Upper lobe of left lung (tissue), 6 donors: ENCODE measurements around the gene ITPRIPL2. TPM values are rescaled to one million over a fixed set of nuclear protein-coding genes. Genes with fewer than 3 reads are reported as not detected.
A peak's percentile ranks its signal among the peaks of the same experiment; 100 is the strongest.

Experiments
- ATAC-seq, 2 donors: fragments of 200-7000 bp; cut with Tn5 transposase; one replicate each; pipeline ENCODE4 v1.9.1; 2022; ENCODE audit warnings: mild to moderate bottlenecking in 2 of 2, moderate library complexity in 2 of 2; ENCODE audit not compliant: low FRiP score in 2 of 2
- DNase-seq, 2 donors: peaks; one replicate each; pipeline ENCODE4 v3.0.0-alpha.2; 2019 to 2020
- H3K27ac ChIP-seq, 4 donors: fragments of 200-600 bp; sonication (generic); one replicate each; pipeline ENCODE4 v1.5.1; 2016 to 2019
- H3K27me3 ChIP-seq, 4 donors: fragments of 200-600 bp; sonication (generic); one replicate each; pipeline ENCODE4 v1.5.1; 2017 to 2019
- H3K36me3 ChIP-seq, 4 donors: fragments of 200-600 bp; sonication (generic); one replicate each; pipeline ENCODE4 v1.5.1; 2016 to 2019
- H3K4me1 ChIP-seq, 4 donors: fragments of 200-600 bp; sonication (generic); one replicate each; pipeline ENCODE4 v1.5.1; 2018 to 2019
- H3K4me3 ChIP-seq, 4 donors: fragments of 200-600 bp; sonication (generic); one replicate each; pipeline ENCODE4 v1.5.1; 2017 to 2019; ENCODE audit warnings: mild to moderate bottlenecking in 2 of 4, moderate library complexity in 1 of 4
- H3K9me3 ChIP-seq, 4 donors: fragments of 200-600 bp; sonication (generic); one replicate each; pipeline ENCODE4 v1.5.1; 2018 to 2019
- EP300 ChIP-seq, 4 donors: sonication (generic); formaldehyde crosslinking; IDR thresholded peaks; one replicate each; pipeline ENCODE4 v1.5.1; 2017; ENCODE audit warnings: antibody characterized with exemption in 4 of 4, control low read depth in 2 of 4
- POLR2A ChIP-seq, 4 donors: fragments of 450-650 bp; IDR thresholded peaks; one replicate each; pipeline ENCODE4 v1.5.1; 2016 to 2017; ENCODE audit warnings: antibody characterized with exemption in 4 of 4, mild to moderate bottlenecking in 2 of 4
- POLR2AphosphoS5 ChIP-seq, 2 donors: sonication (generic); formaldehyde crosslinking; IDR thresholded peaks; one replicate each; pipeline ENCODE4 v1.5.1; 2017; ENCODE audit warnings: antibody characterized with exemption in 2 of 2
- WGBS, 2 donors: methylation state at CpG; one replicate each; pipeline ENCODE4 v1.1.5; 2017 to 2018; 5-methylcytosine and 5-hydroxymethylcytosine counted together
- total RNA-seq, 6 donors: library from RNA; depleted of rRNA in 4 of 6; stranded (reverse); fragments of >200 nt in 4 of 6; gene quantifications; one replicate each; pipeline versions ENCODE4 v1.1.0 to v1.2.1, GENCODE V29; 2016 to 2021
- TF ChIP-seq, protein P1 (sequence below), 6 experiments: fragments of 450-650 bp in 4 of 6; fragments of 200-600 bp in 2 of 6; sonication (generic) in 2 of 6; IDR thresholded peaks; one replicate each; pipeline ENCODE4 v1.5.1; 2016 to 2019; ENCODE audit warnings: antibody characterized with exemption in 6 of 6
- donor health status: DM: no; HTN: no; CAD: no; lungs with moderate emphysema.
- donor health status: DM: no; HTN: yes; CAD: no; lungs with severe emphysema.

The ITPRIPL2 gene
- total RNA-seq, 6 donors from 2014 or later, result 39.9 to 90.6 (median 57.5) TPM

GRCh38 chr16:19106625-19107020 is 7.1 kb upstream of the ITPRIPL2 start:
- H3K27me3 ChIP-seq, result no peaks in the 10 kb centered on the region
- H3K36me3 ChIP-seq, result no peaks in the 10 kb centered on the region
- H3K27ac ChIP-seq, result no peak overlapping the region
- TF ChIP-seq, protein P1, sequence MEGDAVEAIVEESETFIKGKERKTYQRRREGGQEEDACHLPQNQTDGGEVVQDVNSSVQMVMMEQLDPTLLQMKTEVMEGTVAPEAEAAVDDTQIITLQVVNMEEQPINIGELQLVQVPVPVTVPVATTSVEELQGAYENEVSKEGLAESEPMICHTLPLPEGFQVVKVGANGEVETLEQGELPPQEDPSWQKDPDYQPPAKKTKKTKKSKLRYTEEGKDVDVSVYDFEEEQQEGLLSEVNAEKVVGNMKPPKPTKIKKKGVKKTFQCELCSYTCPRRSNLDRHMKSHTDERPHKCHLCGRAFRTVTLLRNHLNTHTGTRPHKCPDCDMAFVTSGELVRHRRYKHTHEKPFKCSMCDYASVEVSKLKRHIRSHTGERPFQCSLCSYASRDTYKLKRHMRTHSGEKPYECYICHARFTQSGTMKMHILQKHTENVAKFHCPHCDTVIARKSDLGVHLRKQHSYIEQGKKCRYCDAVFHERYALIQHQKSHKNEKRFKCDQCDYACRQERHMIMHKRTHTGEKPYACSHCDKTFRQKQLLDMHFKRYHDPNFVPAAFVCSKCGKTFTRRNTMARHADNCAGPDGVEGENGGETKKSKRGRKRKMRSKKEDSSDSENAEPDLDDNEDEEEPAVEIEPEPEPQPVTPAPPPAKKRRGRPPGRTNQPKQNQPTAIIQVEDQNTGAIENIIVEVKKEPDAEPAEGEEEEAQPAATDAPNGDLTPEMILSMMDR (IDR thresholded peaks at IDR 0.05), result no peak
- DNase-seq (no peak), ATAC-seq (no peak)
- WGBS, 2 donors, result 77 to 87% methylated on average over 2 of the region's 2 CpGs
- H3K9me3 ChIP-seq, result no peaks in the 10 kb centered on the region
- no peak overlapping the region for H3K4me3 ChIP-seq
- H3K4me1 ChIP-seq, result peaks cover 11 to 29% (median 15%) of the 10 kb centered on the region in 4 donors

DNA sequence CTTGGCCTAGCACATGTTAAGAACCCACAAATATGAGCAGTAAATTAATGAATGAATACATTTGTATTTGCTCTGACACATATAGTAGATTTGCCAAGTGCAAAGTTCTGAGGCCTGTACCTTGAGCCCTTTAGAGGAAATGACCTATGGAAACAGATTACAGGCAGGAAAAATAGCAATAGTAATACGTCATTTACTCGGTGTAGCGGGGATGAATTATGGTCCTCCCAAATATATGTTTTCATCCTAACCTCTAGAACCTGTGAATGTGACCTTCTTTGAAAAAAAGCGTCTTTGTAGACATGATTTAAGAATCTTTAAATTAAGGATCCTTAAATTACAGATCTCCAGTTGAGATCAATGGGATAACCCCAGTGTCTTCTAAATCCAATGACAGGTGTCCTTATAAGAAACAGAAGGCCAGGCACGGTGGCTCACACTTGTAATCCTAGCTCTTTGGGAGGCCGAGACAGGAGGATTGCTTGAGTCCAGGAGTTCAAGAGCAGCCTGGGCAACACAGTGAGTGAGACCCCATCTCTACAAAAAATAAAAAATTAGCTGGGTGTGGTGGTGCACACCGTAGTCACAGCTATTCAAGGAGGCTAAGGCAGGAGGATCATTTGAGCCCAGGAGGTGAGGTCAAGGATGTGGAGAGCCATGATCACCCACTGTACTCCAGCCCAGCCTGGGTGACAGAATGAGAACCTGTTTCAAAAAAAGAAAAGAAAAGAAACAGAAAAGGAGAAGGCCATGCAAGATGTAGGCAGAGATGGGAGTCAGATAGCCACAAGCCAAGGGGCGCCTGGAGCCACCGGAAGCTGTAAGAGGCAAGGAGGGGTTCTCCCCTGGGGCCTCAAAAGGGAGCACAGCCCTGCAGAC is 5.1 kb upstream of the ITPRIPL2 start:
- ATAC-seq, result no peak

DNA sequence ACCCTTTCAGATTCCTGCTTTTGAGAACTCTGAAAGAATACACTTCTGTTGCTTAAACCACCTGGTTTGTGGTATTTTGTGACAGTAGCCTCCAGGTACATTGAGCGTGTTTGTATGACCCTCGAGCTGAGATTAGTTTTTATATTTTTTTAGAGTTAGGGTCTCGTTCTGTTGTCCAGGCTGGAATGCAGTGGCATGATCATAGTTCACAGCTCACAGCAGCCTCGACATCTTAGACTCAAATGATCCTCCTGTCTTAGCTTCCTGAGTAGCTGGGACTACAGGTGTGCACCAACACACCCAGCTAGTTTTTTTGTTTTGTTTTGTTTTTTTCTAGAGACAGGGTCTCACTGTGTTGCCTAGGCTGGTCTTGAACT is 4.5 kb upstream of the ITPRIPL2 start:
- Histone ChIP-seq H3K4me3 (no peak overlapping the region), H3K4me1 (peaks cover 17 to 39% (median 24%) of the 10 kb centered on the region in 4 donors), H3K27me3 (peaks cover 0 to 5% (median 0%) of the 10 kb centered on the region in 4 donors), H3K27ac (no peak overlapping the region), H3K36me3 (no peaks in the 10 kb centered on the region), H3K9me3 (no peaks in the 10 kb centered on the region)
- DNase-seq (no peak), ATAC-seq (no peak)
- 86 to 95% methylated on average over 4 of the region's 4 CpGs for WGBS, 2 donors
- TF ChIP-seq POLR2AphosphoS5 (IDR thresholded peaks at IDR 0.05) (no peak), POLR2A (IDR thresholded peaks at IDR 0.05) (no peak), EP300 (IDR thresholded peaks at IDR 0.05) (no peak)
- TF ChIP-seq, protein P1 (IDR thresholded peaks at IDR 0.05), result no peak

More for the DNA sequence above, 5.1 kb upstream of the ITPRIPL2 start:
- peaks cover 17 to 37% (median 24%) of the 10 kb centered on the region in 4 donors for H3K4me1 ChIP-seq
- 88 to 90% methylated on average over 9 of the region's 9 CpGs for WGBS, 2 donors
- TF ChIP-seq POLR2A (IDR thresholded peaks at IDR 0.05), result no peak
- TF ChIP-seq, protein P1 (IDR thresholded peaks at IDR 0.05), result no peak
- TF ChIP-seq POLR2AphosphoS5 (IDR thresholded peaks at IDR 0.05), result no peak
- TF ChIP-seq EP300 (IDR thresholded peaks at IDR 0.05), result no peak
- no peaks in the 10 kb centered on the region for H3K36me3 ChIP-seq
- H3K27me3 ChIP-seq, result no peaks in the 10 kb centered on the region
- DNase-seq, result no peak
- no peak overlapping the region for H3K4me3 ChIP-seq
- peak overlapping the region in 1 of 4 donors; percentile 4 for H3K27ac ChIP-seq
- H3K9me3 ChIP-seq, result no peaks in the 10 kb centered on the region

DNA sequence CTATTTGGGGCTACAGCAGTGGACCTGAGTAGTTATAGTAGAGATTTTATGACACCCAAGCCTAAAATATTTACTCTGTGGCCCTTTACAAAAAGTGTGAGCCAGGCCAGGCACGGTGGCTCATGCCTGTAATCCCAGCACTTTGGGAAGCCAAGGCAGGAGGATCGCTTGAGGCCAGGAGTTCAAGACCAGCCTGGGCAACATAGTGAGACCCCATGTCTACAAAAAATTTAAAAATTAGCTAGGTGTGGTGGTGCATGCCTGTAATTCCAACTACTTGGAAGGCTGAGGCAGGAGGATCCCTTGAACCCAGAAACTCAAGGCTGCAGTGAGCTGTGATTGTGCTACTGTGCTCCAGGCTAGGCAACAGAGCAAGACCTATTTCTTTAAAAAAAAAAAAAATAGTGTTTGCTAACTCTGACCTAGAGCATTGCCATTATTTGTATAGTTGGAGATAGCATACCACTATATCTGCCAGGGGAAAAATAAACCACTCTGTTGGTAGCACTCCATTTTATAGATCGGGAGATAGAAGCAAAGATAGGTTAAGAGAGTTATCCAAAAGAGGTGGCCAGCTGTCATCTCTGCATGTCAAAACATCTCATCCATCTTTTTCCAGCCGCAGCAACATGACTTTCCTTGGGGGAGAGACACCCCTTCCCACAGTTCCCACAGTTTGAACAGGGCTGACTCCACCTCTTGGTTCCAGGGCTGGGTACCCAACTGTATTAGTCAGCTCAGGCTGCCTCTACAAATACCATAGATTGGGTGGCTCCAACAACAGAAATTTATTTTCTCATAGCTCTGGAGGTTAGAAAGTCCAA is 3.0 kb upstream of the ITPRIPL2 start:
- DNase-seq, result no peak

More for the DNA sequence above, 3.0 kb upstream of the ITPRIPL2 start:
- peaks cover 0 to 8% (median 0%) of the 10 kb centered on the region in 4 donors for H3K27me3 ChIP-seq
- H3K36me3 ChIP-seq, result peaks cover 0 to 10% (median 7%) of the 10 kb centered on the region in 4 donors
- peaks cover 29 to 49% (median 33%) of the 10 kb centered on the region in 4 donors for H3K4me1 ChIP-seq
- no peak overlapping the region for H3K4me3 ChIP-seq
- 73 to 78% methylated on average over 4 of the region's 4 CpGs for WGBS, 2 donors
- H3K9me3 ChIP-seq, result no peaks in the 10 kb centered on the region
- H3K27ac ChIP-seq, result no peak overlapping the region
- no peak for ATAC-seq
- TF ChIP-seq POLR2A (IDR thresholded peaks at IDR 0.05) (no peak), POLR2AphosphoS5 (IDR thresholded peaks at IDR 0.05) (no peak), EP300 (IDR thresholded peaks at IDR 0.05) (no peak)
- TF ChIP-seq, protein P1 (IDR thresholded peaks at IDR 0.05), result no peak
